Fibroblast of the conjunctiva (primary cell): ENCODE measurements around the gene ATE1.

Source experiments
- DNase-seq: peaks from one replicate; pipeline ENCODE4 v3.0.0-alpha.2; 2010; ENCODE audit warnings: low read depth

ATE1 gene

DNA sequence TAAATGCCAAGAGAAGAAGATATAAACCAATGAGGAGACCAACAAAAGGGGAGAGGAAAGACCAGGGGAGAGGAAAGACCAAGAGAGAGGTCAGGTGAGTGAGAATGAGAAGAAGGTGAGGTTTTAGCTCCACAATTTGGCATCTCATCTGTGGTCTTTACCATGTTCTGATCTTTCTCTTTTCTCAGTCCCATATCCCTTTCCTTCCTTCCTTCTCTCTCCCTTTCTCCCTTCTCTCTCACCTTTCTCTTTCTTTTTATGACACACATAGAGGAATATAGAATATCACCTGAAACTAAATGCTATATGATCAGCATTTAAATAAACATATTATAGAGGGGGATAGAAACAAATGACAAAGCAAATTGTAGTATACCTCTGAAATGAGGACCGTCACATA lies 57.4 kb downstream of the ATE1 start:
- DNase-seq, result no peak

GRCh38 chr10:121865554-121865953 lies 62.3 kb downstream of the ATE1 start:
- no peak for DNase-seq

GRCh38 chr10:121864653-121865052 lies 63.2 kb downstream of the ATE1 start:
- DNase-seq, result no peak

- DNase-seq, result no peak
These were observed 63.7 kb downstream of the ATE1 start for GRCh38 chr10:121864168-121864567.

GRCh38 chr10:121862649-121863048 lies 65.2 kb downstream of the ATE1 start:
- no peak for DNase-seq

DNA sequence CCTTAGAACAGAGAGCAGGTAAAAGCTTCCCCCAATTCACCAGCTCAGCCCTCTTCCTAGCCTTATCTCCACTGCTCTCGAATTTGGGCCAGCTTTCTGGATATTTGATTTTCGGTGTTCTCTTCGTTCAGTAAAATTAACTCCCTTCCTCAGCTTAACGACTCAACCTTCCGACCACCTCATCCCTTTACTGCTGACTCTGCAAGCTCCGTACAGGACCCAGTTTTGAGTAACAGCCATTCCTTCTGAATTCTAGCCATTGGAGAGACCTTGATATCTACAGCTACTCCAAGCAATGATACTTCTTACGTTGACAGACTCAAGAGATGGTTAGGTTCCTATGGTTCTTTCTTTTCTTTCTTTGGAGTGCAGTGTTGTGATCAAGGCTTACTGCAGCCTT lies 65.8 kb downstream of the ATE1 start:
- no peak for DNase-seq

DNA sequence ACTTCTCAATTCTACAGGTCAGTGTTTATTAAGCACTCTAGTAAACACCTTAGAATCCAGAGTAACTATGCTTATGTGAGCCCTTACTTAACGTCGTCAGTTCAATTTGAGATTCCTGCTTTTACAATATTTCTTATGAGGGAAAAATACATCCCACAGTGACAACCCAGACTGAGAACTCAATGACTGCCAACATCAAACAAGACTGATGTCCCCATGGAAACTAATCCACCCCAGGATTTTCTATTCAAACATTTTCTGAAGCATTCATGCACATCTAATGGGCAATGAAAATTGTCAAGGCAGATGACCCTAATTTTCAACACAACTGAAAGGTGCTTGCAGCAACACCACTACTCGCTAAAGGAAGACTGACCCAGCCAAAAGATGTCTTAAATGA lies 67.0 kb downstream of the ATE1 start:
- no peak for DNase-seq

DNA sequence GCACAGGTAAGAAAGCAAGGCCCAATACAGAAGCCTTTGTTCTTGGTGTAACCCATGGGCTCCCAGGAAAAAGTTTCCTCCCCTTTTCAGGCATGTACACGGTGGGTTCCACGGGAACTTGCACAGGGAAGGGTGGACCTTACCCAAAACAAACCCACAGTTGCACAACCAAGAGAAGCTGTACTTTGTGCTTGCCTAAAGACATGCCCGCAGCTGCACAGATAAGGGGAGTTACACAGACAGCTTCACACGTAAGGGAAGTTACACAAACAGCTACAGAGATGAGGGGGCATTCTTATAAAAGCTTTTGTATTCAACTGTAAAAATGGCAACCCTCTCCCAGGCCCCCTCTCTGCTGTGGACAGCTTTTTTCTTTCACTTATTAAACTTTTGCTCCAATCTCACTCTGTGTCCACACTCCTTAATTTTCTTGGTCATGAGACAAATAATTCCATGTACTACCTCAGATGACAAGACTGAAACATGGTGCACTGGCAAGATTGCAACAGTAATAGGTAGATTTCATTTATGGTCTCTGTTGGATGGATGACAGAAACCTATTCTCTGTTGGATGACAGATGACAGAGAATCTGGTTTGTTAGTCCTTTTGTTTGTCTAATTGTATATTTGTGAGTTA lies 72.9 kb downstream of the ATE1 start:
- DNase-seq, result no peak

DNA sequence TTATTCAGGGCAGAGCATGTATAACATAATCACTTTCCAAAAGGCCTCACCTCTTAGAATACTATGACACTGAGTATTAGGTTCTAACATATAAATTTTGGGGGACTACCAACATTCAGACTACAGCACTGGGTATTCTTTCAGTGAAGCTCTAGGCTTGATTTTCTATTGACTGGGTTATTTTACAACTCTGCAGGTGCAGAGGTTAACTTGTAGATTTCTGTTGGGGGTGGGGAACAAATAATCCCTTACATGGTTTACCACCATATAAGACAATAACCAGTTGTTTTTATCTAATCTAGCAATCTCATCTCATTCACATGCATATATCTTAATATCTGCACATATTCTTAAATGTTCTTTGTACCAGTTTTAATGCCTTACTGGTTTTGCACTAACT lies 73.9 kb downstream of the ATE1 start:
- no peak for DNase-seq

DNA sequence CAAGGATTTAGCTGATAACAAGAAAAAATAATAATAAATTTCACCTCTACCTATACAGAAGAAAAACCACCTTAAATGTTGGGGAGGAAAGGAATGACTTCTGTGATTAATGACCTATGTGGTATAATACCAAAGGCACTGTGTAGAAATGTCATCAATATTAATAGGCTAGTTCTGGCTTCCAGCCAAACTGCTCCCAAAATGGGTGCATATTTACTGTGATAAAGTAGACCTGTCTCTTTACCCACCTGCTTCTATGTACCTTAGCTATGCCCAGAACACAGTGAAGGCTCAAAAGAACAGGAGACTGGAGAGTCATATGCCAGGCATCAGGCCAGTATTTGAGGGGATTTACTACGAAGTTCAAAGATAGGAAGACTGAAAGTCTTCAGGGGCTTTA lies 76.0 kb downstream of the ATE1 start:
- no peak for DNase-seq

DNA sequence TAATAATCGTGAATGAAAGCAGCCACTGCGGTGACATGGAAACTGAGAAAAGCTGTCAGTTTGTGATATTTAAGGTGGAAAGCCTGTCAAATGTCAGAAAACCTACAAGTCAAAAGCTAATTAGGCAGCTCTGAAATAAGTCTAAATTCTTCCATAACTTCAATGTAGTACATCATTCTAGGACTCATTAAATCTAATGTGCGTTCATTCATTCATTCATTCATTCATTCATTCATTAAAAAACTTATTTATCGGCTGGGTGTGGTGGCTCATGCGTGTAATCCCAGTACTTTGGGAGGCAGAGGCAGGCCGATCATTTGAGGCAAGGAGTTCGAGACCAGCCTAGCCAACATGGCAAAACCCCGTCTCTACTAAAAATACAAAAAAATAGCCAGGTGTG lies 79.7 kb downstream of the ATE1 start:
- no peak for DNase-seq

- no peak for DNase-seq
These were observed 81.3 kb downstream of the ATE1 start for GRCh38 chr10:121846555-121846954.

- no peak for DNase-seq
These were observed 82.6 kb downstream of the ATE1 start for GRCh38 chr10:121845044-121845784.

DNA sequence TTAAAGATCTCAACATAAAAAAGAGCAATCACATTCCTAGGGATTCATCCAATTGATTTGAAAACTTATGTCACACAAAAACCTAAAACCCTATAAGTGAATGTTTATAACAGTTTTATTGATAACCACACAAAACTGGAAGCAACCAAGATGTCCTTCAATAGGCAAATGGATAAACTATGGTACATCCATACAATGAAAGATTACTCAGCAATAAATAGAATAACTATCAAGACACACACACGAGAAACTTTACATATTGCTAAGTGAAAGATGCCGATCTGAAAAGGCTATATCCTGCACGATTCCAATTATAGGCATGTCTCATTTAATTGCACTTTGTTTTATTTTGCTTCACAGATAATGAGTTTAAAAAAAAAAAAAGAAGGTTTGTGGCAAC lies 83.3 kb downstream of the ATE1 start:
- DNase-seq, result no peak

DNA sequence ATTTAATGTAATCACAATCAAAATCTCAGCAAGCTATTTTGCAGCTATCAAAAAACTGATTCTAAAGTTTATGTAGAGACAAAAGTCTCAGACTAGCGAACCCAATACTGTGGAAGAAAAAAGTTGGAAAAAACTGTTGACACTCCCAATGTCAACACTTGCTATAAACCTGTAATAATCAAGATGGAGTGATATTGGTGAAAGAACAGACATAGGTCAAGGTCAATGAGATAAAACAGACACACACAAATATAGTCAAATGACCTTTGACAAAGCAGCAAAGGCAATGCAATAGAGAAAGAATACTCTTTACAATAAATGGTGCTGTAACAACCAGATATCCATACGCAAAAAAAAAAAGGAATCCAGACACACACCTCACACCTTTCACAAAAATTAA lies 84.5 kb downstream of the ATE1 start:
- no peak for DNase-seq

DNA sequence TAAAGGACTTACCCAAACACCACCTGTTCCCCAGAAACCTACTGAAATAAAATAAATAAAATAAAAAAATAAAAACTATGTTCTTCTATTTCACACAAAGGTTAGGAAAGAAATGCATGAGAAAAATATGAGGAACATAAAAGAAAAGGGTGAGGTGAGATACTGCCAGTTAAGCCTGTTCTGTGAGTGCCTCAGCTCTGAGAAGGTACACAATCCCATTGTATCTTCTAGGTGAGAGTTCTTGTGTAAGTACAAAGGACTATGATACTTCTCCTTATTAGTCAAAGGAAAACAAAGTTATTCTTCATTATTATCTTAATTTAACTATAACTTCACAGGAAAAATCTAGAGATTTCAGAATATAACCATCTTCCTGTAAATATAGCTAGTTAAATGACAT lies 86.0 kb downstream of the ATE1 start:
- DNase-seq, result no peak

DNA sequence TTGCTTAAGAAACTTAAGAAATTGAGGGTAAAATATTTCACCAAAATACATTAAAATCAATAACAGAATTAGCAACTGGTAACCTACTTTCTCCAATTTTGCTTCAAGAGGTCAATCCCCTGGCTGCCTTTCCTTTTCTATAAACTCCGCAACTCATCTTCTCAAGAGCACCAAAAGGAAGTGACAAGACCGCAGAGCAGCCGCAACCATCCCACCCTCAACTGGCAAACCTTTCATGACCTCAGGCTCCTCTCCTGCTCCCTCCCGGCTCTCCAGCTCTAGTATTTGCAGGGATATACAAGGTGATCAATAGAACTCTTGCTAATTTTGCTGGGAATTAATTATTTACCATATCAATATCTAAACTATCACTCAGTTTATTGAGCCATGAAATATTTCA lies 88.9 kb downstream of the ATE1 start:
- DNase-seq, result no peak

DNA sequence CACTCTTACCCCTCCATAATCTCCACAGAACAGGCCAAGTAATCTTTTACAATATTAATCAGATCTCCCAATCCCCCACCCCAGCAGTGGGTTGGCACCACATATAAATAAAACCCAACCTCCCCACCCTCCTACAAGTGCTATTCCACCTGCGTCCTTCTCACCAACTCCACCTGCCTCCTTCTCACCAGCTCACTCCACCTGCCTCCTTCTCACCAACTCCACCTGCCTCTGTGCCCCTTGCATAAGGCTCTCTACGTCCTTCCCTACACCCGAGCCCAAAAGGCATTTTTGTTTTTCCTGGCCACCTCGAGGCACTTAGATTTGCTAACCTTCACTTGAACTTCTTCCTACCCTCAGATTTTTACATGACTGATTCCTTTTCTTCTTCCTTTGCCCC lies 89.7 kb downstream of the ATE1 start:
- no peak for DNase-seq

DNA sequence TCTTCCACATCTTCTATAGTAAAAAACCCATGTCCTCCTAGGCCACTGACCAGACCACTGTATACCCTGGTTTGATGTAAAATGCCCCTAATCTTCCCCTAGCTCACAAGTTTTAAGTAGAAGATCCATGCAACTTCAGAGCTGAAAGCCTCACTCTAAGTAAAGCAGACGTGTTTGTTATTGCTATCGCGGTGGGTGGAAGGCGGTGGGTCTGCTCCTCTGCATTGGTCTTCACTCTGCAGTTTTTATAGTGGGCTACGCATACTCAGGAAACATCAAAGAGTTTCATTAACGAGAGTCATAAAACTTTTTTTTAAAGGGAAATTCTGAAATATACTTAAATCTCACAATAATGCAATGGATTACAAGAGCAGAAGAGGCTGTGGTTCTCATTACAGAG lies 91.7 kb downstream of the ATE1 start:
- DNase-seq, result no peak

DNA sequence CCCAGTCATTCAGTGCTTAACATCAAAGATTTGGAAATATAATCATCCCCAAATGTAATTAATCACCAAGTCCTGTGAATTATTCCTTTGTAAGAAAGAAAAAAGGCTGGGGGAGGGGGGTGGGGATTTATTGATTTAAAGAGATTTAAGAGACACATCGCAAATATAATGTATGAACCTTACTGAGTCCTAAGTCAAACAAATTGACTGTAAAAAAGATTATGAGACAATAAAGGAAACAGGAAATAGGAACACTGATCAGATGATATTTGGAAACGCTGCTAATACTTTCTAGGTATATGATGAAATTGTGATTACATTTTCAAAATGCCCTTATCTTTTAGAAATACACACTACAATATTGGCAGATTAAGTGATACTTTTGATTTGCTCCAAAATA lies 92.5 kb downstream of the ATE1 start:
- DNase-seq, result no peak

- no peak for DNase-seq
These were observed 93.1 kb downstream of the ATE1 start for GRCh38 chr10:121834757-121835156.

- no peak for DNase-seq
These were observed 94.4 kb downstream of the ATE1 start for GRCh38 chr10:121833387-121833786.

DNA sequence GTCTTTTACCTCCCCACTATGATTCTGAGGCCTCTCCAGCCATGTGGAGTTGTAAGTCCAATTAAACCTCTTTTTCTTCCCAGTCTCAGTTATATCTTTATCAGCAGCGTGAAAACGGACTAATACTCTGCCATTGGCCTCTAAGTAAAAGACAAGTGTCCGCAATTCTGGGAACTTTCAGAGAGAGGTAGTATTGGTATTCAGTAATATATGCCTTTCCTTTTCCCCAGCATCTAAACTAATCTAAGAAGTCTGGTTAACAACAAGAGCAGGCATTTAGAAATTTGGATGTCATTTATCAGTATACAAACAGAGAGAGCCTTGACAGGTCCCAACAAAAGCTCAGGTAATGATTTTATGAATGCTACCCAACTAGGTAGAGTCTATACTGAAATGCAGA lies 95.2 kb downstream of the ATE1 start:
- no peak for DNase-seq

GRCh38 chr10:121831777-121832176 lies 96.1 kb downstream of the ATE1 start:
- no peak for DNase-seq
